ENCODE measurements around the gene DNAAF5.
A peak's percentile ranks its signal among the peaks of the same experiment; 100 is the strongest.

Gene DNAAF5

DNA sequence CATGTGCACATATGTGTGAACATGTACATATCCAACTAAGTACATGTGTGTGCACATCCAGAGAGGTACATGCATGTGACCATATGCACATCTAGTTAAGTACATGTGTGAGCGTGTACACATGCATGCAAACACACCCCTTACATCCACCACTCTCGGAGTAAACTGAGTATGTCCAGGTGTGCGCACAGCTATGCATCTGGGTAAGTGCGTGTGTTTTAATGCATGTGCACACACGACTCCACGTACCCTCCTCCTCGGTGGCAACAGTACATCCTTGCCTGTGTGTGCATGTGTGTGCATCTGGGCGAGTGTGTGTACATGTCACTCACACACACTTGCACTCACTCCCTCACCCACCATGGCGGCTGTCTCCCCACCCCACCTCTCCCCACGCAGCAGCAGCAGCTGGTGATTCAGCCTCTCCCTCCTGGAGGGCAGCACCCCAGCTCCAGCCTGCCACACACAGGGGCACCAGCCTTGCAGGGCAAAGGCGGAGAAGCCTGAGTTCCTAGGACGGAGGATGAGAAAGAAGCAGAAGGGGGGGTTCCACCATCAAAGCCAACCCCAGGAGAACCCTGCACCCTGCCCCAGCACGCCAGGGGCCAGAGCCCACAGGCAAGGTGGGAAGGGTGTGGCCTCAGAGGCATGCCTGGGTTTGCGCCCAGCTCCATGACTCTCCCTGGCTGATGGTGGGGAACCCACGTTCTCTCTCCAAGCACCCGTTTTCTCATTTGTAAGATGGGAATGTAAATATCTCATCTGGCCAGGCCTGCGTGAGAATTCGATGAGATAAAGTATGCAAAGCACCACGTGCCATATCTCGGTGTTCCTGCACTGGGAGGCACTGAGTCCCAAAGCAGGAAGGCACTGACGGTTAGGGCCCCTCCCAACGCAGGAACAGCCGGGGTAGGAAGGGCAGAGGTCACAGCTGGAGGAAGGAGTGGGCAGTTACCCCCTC, 27.7 kb upstream of the DNAAF5 start:
- peak; percentile 22 for DNase-seq
- Mint-ChIP-seq H3K27me3 (no peaks in the 10 kb centered on the region), H3K9me3 (peaks cover 6% of the 10 kb centered on the region), H3K36me3 (ENCODE audit: low read depth) (peaks cover 50% of the 10 kb centered on the region), H3K4me3 (no peak overlapping the region), H3K27ac (no peak overlapping the region), H3K4me1 (ENCODE audit: low read depth) (peaks cover 4% of the 10 kb centered on the region)

GRCh38 chr7:699476-700170, 26.9 kb upstream of the DNAAF5 start:
- H3K27ac Mint-ChIP-seq, result no peak overlapping the region

GRCh38 chr7:701086-701671, 25.3 kb upstream of the DNAAF5 start:
- Mint-ChIP-seq H3K4me1 (ENCODE audit: low read depth) (peaks cover 8% of the 10 kb centered on the region), H3K27me3 (no peaks in the 10 kb centered on the region)

More at GRCh38 chr7:699476-700170, 26.9 kb upstream of the DNAAF5 start:
- H3K27me3 Mint-ChIP-seq, result no peaks in the 10 kb centered on the region
- H3K4me1 Mint-ChIP-seq (ENCODE audit: low read depth), result peaks cover 6% of the 10 kb centered on the region
- peaks cover 6% of the 10 kb centered on the region for H3K9me3 Mint-ChIP-seq
- no peak overlapping the region for H3K4me3 Mint-ChIP-seq
- DNase-seq, result peak; percentile 11
- H3K36me3 Mint-ChIP-seq (ENCODE audit: low read depth), result peaks cover 55% of the 10 kb centered on the region

GRCh38 chr7:703049-703448, 23.4 kb upstream of the DNAAF5 start:
- Mint-ChIP-seq H3K4me1 (ENCODE audit: low read depth) (peaks cover 8% of the 10 kb centered on the region), H3K36me3 (ENCODE audit: low read depth) (peaks cover 64% of the 10 kb centered on the region), H3K27me3 (no peaks in the 10 kb centered on the region), H3K27ac (no peak overlapping the region), H3K9me3 (peaks cover 6% of the 10 kb centered on the region), H3K4me3 (no peak overlapping the region)
- DNase-seq, result no peak

More at GRCh38 chr7:701086-701671, 25.3 kb upstream of the DNAAF5 start:
- Mint-ChIP-seq H3K4me3 (no peak overlapping the region), H3K36me3 (ENCODE audit: low read depth) (peaks cover 54% of the 10 kb centered on the region), H3K9me3 (peaks cover 6% of the 10 kb centered on the region), H3K27ac (no peak overlapping the region)
- DNase-seq, result no peak

- H3K36me3 Mint-ChIP-seq (ENCODE audit: low read depth), result peaks cover 55% of the 10 kb centered on the region
- no peaks in the 10 kb centered on the region for H3K27me3 Mint-ChIP-seq
- DNase-seq, result peak; percentile 6
- peaks cover 6% of the 10 kb centered on the region for H3K9me3 Mint-ChIP-seq
- no peak overlapping the region for H3K4me3 Mint-ChIP-seq
- H3K27ac Mint-ChIP-seq, result no peak overlapping the region
- H3K4me1 Mint-ChIP-seq (ENCODE audit: low read depth), result peaks cover 11% of the 10 kb centered on the region
Measured at GRCh38 chr7:706721-707120, 19.8 kb upstream of the DNAAF5 start.

DNA sequence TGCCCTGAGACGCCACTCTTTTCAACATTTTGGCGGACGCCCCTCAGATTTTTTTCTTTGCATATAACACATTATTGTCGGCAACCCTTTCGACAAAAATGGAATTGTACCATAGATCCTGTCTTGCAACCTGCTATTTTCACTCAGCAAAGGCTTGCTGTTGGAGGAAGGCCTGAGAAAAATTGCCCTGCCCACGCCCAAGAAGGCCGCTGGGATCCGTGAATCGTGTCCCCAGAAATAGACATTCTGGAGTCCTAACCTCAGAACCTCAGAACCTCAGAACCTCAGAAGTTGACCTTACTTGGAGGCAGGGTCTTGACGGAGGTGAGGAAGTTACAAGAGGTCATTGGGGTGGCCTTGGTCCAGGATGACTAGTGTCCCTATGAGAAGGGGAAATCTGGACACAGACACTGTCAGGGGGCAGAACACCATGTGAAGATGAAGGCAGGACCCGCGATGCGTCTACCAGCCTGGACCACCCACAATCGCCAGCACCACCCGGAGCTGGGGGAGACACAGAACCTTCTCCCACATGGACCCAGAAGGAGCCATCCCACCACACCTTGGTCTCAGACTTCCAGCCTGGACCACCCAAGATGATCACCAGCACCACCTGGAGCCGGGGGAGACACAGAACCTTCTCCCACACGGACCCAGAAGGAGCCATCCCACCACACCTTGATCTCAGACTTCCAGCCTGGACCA, 19.1 kb upstream of the DNAAF5 start:
- Mint-ChIP-seq H3K27me3 (no peaks in the 10 kb centered on the region), H3K36me3 (ENCODE audit: low read depth) (peaks cover 51% of the 10 kb centered on the region), H3K9me3 (peaks cover 6% of the 10 kb centered on the region), H3K4me1 (ENCODE audit: low read depth) (peaks cover 8% of the 10 kb centered on the region), H3K4me3 (no peak overlapping the region), H3K27ac (no peak overlapping the region)
- DNase-seq, result peak; percentile 14

DNA sequence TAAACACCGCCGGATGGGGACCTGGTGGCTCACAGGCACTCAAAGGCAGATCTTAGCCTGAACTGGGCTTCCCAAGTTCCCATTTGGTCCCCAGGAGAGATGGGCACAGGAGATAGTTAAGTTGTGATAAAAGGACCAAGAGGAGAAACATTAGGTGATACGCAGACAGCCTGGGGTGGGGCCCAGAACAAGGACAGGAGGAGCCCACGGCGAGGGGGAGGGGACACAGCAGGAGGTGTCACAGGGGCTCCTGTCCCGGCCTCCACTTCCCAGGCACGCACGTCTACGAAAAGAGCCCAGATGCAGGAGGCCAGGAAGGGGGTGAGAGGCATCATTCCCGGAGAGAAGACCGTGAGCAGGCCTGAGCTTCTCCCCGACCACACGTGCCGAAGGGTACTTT, 16.3 kb upstream of the DNAAF5 start:
- H3K4me1 Mint-ChIP-seq (ENCODE audit: low read depth), result peaks cover 17% of the 10 kb centered on the region
- DNase-seq, result peak; percentile 16
- H3K9me3 Mint-ChIP-seq, result no peaks in the 10 kb centered on the region
- H3K27ac Mint-ChIP-seq, result no peak overlapping the region
- H3K4me3 Mint-ChIP-seq, result no peak overlapping the region
- no peaks in the 10 kb centered on the region for H3K27me3 Mint-ChIP-seq
- peaks cover 39% of the 10 kb centered on the region for H3K36me3 Mint-ChIP-seq (ENCODE audit: low read depth)

DNA sequence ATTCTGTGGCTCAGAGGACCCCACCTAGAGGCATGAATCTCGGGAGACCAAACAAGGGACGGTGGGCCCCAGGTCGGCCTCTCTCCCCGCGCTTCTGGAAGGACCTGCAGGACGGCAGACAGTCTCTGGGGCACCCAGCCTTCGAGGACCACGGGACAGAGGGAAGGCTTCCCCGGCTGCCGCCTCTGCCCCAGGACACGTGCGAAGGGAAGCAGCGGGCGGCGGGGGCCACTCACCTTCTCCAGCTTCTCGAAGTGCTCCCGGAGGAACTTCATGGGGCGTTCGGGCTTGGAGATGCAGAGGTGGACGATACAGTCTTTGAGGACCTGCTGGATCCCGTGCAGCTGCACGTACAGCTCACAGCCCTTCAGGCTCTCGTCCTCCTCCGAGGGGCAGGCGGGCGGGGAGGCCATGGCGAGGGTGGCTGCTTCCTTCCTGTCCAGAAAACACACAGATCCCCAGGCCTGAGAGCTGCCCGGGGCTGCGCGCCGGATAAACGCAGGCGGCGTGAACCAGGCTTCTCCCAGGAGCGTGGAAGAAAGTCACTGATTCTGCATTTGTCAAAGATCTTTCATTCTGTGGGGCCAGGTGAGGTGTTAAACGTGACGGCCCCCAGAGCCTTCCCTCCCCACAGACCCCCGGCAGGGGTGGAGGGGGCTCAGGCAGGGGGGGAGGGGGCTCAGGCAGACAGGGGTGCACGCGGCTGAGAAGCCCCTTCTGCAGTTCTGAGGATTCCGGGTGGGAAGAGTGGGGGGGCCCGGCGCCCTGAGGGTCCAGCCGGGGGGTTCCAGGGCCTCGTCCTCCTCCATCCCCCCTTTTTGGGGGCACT, 15.2 kb upstream of the DNAAF5 start:
- H3K27ac Mint-ChIP-seq, result peak overlapping the region; percentile 44
- no peaks in the 10 kb centered on the region for H3K9me3 Mint-ChIP-seq
- H3K27me3 Mint-ChIP-seq, result no peaks in the 10 kb centered on the region
- H3K4me3 Mint-ChIP-seq, result peak overlapping the region; percentile 54
- peak; percentile 32 for DNase-seq
- H3K36me3 Mint-ChIP-seq (ENCODE audit: low read depth), result peaks cover 38% of the 10 kb centered on the region
- H3K4me1 Mint-ChIP-seq (ENCODE audit: low read depth), result peaks cover 16% of the 10 kb centered on the region

DNA sequence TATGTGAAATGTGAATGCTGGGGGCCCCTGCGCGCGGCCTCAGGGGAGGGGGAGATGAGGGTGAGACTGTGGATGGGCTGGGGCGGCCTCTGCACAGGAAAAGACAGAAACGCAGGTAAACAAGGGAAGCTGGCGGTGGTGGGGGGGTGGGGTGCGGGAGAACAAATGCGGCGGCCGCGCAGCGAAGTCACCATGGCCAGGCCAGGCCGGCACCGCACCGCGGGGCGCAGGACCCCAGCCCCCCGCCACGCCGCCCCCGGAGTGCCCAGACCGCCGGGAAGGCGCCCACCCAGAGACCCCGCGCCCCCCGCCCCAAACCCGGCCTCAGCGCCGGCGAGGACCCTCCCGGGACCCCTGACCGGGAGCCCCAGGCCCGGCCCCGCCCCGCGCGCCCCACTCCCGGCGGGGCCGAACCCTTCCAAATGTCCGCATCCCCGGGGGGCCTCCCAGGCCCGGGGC, 14.5 kb upstream of the DNAAF5 start:
- Mint-ChIP-seq H3K36me3 (ENCODE audit: low read depth) (peaks cover 37% of the 10 kb centered on the region), H3K4me1 (ENCODE audit: low read depth) (peaks cover 20% of the 10 kb centered on the region), H3K27ac (no peak overlapping the region), H3K27me3 (no peaks in the 10 kb centered on the region), H3K9me3 (no peaks in the 10 kb centered on the region), H3K4me3 (no peak overlapping the region)
- DNase-seq, result no peak

DNA sequence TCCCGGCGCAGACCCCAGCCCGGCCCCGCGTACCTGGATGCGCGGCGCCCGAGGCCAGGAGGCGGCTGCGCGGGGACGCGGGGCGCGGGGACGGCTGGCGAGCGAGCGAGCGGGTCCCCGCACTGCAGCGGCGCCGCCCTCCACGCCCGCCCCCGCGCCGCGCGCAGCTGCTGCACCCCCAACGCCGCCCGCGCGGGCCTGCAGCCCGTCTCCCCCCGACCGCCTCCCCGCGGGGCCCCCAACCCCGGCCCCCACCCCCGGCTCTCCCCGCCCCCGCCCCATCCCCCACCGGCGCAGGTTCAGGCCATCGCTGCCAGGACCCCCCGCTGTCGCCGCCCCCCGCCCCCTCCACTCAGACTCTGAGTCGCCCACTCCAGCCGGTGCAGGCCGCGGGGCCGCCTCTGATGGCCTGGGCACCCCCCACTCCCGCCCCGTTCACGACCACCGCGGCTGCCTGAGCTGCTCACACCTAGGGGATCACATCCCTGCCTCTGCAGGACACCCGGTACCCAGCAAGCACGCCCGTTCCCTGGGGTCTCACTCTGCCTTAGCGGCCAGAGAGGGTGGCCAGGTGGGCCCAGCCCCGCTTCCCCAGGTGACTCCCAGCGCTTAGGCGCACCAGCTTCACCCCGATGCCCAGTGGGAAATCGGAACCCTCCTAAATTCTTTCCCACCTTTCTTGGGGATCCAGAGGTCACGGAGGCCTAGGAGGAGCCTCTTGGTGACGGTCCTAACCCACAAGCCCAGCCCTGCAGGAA, 13.9 kb upstream of the DNAAF5 start:
- Mint-ChIP-seq H3K36me3 (ENCODE audit: low read depth) (peaks cover 31% of the 10 kb centered on the region), H3K27me3 (no peaks in the 10 kb centered on the region), H3K4me3 (peak overlapping the region; percentile 61), H3K4me1 (ENCODE audit: low read depth) (peaks cover 20% of the 10 kb centered on the region), H3K27ac (peak overlapping the region; percentile 57), H3K9me3 (no peaks in the 10 kb centered on the region)
- DNase-seq, result peak; percentile 39

GRCh38 chr7:713139-713457, 13.4 kb upstream of the DNAAF5 start:
- DNase-seq, result no peak
- H3K4me3 Mint-ChIP-seq, result peak overlapping the region; percentile 61
- peak overlapping the region; percentile 37 for H3K27ac Mint-ChIP-seq
- no peaks in the 10 kb centered on the region for H3K9me3 Mint-ChIP-seq
- peaks cover 25% of the 10 kb centered on the region for H3K36me3 Mint-ChIP-seq (ENCODE audit: low read depth)
- no peaks in the 10 kb centered on the region for H3K27me3 Mint-ChIP-seq
- H3K4me1 Mint-ChIP-seq (ENCODE audit: low read depth), result peaks cover 20% of the 10 kb centered on the region

GRCh38 chr7:713488-714230, 12.8 kb upstream of the DNAAF5 start:
- peak; percentile 28 for DNase-seq
- Mint-ChIP-seq H3K27ac (peak overlapping the region; percentile 37), H3K4me1 (ENCODE audit: low read depth) (peaks cover 20% of the 10 kb centered on the region), H3K4me3 (peak overlapping the region; percentile 30), H3K27me3 (no peaks in the 10 kb centered on the region), H3K9me3 (no peaks in the 10 kb centered on the region), H3K36me3 (ENCODE audit: low read depth) (peaks cover 24% of the 10 kb centered on the region)

Data from activated T-cell treated with anti-CD3 and anti-CD28 coated beads, Interleukin-2, amount 50 U/mL, for 24 hours (primary cell).